ENCODE measurements around the gene PAPPA. TPM values are rescaled to one million over a fixed set of nuclear protein-coding genes. Genes with fewer than 3 reads are reported as not detected.

The PAPPA gene
- total RNA-seq, 2 experiments from 2014 or later = not detected

DNA sequence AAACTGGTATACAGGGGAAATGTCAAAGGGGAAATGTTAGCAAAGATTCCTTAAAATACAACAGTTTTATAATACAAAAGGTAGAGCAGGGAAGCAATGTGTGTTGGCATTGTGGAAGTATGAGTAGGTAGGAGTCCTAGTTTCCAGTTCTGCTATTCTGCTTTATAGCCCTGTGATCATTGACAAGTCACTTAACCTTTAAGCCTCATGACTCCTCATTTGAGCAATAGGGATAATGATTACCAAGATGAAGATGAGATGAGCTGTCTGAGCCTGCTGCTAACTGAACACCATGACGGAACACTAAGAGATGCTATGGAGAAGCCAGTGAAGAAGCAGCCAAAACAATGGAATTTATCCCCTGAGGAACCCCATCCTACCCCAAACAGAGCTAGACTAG is 251.7 kb downstream of the PAPPA start:
- Mint-ChIP-seq H3K36me3 (ENCODE audit: low read depth) (no peaks in the 10 kb centered on the region), H3K9me3 (no peaks in the 10 kb centered on the region), H3K4me1 (no peaks in the 10 kb centered on the region), H3K27me3 (no peaks in the 10 kb centered on the region), H3K27ac (no peak overlapping the region), H3K4me3 (no peak overlapping the region)
- no peak for DNase-seq
- POLR2A ChIA-PET = no interaction called here
- CTCF ChIA-PET = no interaction called here

DNA sequence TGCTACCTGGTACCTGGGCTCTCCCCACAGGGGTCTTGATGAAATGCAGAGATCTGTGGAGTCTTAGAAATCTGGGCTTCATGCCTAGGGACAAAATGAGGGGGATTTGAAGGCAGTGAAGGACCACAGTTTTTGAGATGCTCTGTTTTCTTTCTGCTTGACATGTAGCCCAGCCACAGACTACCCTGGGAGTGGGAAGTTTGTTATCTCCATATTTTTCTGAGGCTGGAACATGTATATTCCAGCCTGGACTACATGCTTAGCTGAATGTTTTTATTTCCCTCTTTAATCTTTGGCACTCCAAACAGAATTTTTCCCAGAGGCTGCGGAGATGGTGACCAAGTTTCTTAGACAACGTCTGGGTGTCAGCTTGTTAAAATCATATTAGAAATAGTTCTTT is 252.9 kb downstream of the PAPPA start:
- H3K27me3 Mint-ChIP-seq = no peaks in the 10 kb centered on the region
- H3K27ac Mint-ChIP-seq = no peak overlapping the region
- ChIA-PET POLR2A (no interaction called here), CTCF (no interaction called here)
- H3K4me3 Mint-ChIP-seq = no peak overlapping the region
- H3K9me3 Mint-ChIP-seq = no peaks in the 10 kb centered on the region
- H3K36me3 Mint-ChIP-seq (ENCODE audit: low read depth) = no peaks in the 10 kb centered on the region
- DNase-seq = no peak
- no peaks in the 10 kb centered on the region for H3K4me1 Mint-ChIP-seq

DNA sequence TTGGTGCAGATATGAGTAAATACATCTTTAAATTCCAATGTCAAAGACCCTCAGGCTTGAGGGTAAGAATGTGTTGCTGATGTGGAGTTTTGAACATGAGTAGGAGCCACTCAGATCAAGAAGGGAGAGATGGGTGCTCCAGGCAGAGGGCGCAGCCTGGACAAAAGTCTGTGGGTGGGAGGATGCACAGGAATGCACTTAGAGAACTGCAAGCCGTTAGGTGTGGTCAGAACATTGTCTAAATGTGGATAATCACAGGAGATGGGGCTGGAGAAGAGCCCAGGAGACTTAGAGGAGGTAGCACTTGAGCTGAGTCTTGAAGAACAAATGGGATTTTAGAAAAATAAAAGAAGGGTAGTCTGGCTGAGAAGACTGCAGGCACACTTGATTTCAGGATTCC is 255.5 kb downstream of the PAPPA start:
- DNase-seq = no peak
- no peak overlapping the region for H3K4me3 Mint-ChIP-seq
- H3K36me3 Mint-ChIP-seq (ENCODE audit: low read depth) = no peaks in the 10 kb centered on the region
- no peaks in the 10 kb centered on the region for H3K4me1 Mint-ChIP-seq
- no peaks in the 10 kb centered on the region for H3K9me3 Mint-ChIP-seq
- ChIA-PET CTCF (no interaction called here), POLR2A (no interaction called here)
- no peak overlapping the region for H3K27ac Mint-ChIP-seq
- H3K27me3 Mint-ChIP-seq = no peaks in the 10 kb centered on the region

DNA sequence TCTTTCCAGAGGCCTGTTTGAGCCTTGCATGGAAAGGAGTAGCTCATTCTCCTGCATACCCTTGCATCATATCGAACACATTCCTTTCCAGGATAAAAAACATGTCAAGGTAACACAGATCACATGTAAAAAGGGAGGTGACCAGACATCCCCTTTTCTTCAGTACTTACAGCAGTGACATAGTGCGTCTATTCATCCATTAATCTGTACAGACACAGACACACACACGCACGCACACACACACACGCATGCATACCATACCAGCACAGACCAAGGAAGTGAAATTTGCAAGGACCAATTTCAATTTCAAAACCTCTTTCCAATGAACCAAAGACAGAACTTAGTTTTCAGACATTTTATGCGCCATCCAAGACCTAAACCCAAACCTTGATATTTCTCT is 256.0 kb downstream of the PAPPA start:
- Mint-ChIP-seq H3K4me3 (no peak overlapping the region), H3K4me1 (no peaks in the 10 kb centered on the region), H3K27ac (no peak overlapping the region), H3K9me3 (no peaks in the 10 kb centered on the region), H3K27me3 (no peaks in the 10 kb centered on the region), H3K36me3 (ENCODE audit: low read depth) (no peaks in the 10 kb centered on the region)
- ChIA-PET CTCF (no interaction called here), POLR2A (no interaction called here)
- DNase-seq = no peak

DNA sequence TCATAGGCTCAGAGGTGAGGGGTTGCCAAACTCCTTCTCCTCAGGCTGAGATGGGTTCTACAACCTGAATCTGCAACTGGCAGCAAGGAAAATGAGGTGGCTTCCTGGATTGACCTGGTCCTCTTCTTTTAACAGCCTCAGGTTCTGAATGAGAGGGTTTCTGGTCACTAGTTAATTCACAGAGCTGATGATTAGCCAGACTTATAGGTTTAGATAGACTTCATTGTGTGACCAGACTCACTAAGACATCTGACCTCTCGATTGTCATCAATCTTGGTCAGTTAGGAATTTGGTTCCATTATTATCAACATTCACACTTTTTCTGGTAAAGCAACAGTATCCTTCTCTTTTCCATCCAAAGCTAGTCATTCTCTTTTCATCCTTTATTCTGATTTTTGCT is 257.9 kb downstream of the PAPPA start:
- H3K9me3 Mint-ChIP-seq = no peaks in the 10 kb centered on the region
- no peaks in the 10 kb centered on the region for H3K4me1 Mint-ChIP-seq
- ChIA-PET POLR2A (no interaction called here), CTCF (no interaction called here)
- no peaks in the 10 kb centered on the region for H3K36me3 Mint-ChIP-seq (ENCODE audit: low read depth)
- H3K27me3 Mint-ChIP-seq = no peaks in the 10 kb centered on the region
- no peak overlapping the region for H3K27ac Mint-ChIP-seq
- no peak overlapping the region for H3K4me3 Mint-ChIP-seq
- no peak for DNase-seq

DNA sequence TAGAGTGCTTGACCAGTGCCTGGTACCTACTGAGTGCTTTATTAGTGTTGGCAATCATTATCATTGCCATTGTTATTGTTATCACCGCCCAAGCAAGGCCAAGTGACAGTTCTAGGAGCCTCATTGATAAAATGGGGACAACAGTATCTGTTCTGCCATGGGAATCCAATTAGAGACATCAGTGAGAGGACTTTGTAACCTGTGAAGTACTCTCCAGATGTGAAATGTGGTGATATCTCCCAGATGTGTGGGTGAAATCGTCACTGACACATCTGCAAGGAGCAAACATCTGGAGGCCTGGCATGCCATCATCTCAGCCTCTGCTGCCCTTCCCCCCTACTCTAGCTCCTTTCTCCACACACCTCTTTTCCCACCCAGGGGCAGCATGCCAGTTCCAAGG is 260.8 kb downstream of the PAPPA start:
- no peaks in the 10 kb centered on the region for H3K36me3 Mint-ChIP-seq (ENCODE audit: low read depth)
- H3K9me3 Mint-ChIP-seq = no peaks in the 10 kb centered on the region
- H3K4me1 Mint-ChIP-seq = no peaks in the 10 kb centered on the region
- H3K27ac Mint-ChIP-seq = no peak overlapping the region
- no peak overlapping the region for H3K4me3 Mint-ChIP-seq
- CTCF ChIA-PET = no interaction called here
- H3K27me3 Mint-ChIP-seq = no peaks in the 10 kb centered on the region
- POLR2A ChIA-PET = no interaction called here
- DNase-seq = no peak

DNA sequence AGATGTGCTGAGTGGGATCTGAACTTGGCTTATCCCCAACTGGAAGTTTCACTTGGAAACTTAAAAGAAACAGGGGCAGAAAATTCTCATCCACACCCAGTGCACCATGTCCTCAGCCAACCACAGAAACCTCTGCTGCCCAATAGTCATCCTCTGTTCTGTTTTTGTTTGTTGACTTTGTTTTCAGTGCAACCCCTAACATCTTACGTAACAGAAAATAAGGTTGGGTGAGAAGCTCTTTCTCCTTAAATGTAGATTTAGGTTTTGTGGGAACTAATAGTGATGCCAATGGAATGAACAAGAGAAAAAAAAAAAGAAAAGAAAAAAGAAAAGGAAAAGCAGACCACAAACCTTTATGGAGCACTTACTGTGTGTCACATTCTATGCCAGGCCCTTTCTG is 262.8 kb downstream of the PAPPA start:
- CTCF ChIA-PET = no interaction called here
- H3K27ac Mint-ChIP-seq = no peak overlapping the region

DNA sequence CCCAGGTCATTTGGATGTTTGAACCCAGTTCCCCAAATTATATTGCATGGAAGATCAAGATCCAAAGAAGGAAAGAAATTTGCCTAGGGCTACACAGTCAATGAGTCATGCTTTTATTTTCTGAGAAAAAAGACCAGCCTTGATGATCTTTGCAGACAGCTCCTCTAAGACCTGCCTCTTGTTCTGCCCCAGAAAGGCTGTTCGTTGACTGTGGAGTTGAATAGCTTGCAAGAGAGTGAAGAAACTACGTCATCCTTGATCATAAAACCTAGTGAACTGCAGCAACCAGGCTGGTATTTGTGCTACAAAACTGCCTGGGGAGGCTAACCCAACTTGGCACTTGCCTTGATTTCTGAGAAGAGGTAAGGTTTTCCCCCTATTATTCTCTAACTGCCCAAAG is 263.9 kb downstream of the PAPPA start:
- H3K4me3 Mint-ChIP-seq = no peak overlapping the region
- no peaks in the 10 kb centered on the region for H3K9me3 Mint-ChIP-seq
- H3K4me1 Mint-ChIP-seq = no peaks in the 10 kb centered on the region
- no peak overlapping the region for H3K27ac Mint-ChIP-seq
- no peaks in the 10 kb centered on the region for H3K36me3 Mint-ChIP-seq (ENCODE audit: low read depth)
- H3K27me3 Mint-ChIP-seq = no peaks in the 10 kb centered on the region
- CTCF ChIA-PET = no interaction called here
- no peak for DNase-seq
- POLR2A ChIA-PET = no interaction called here

More for the DNA sequence above, 262.8 kb downstream of the PAPPA start:
- DNase-seq = no peak
- no peaks in the 10 kb centered on the region for H3K9me3 Mint-ChIP-seq
- H3K36me3 Mint-ChIP-seq (ENCODE audit: low read depth) = no peaks in the 10 kb centered on the region
- H3K4me3 Mint-ChIP-seq = no peak overlapping the region
- POLR2A ChIA-PET = no interaction called here
- no peaks in the 10 kb centered on the region for H3K27me3 Mint-ChIP-seq
- H3K4me1 Mint-ChIP-seq = no peaks in the 10 kb centered on the region

DNA sequence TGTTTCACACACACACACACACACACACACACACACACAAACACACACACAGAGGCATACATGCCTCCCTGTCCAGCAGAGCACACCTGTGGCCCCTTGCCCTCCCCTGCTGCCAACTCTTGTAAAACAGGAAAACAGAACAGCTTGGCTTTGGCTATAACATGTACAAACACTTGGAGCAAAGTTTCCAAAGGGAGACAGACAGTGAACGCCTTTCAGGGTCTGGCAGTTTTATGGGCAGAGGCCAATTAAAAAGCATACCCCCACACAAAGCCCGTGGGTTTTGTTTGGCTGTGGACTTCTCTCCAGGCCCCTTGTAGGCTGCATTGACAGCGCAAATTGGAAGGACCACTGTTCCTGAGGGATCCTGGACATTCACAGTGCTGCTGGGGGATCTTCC is 265.6 kb downstream of the PAPPA start:
- no peaks in the 10 kb centered on the region for H3K9me3 Mint-ChIP-seq
- H3K36me3 Mint-ChIP-seq (ENCODE audit: low read depth) = no peaks in the 10 kb centered on the region
- ChIA-PET CTCF (no interaction called here), POLR2A (no interaction called here)
- H3K27ac Mint-ChIP-seq = no peak overlapping the region
- no peaks in the 10 kb centered on the region for H3K4me1 Mint-ChIP-seq
- no peaks in the 10 kb centered on the region for H3K27me3 Mint-ChIP-seq
- H3K4me3 Mint-ChIP-seq = no peak overlapping the region
- DNase-seq = no peak

DNA sequence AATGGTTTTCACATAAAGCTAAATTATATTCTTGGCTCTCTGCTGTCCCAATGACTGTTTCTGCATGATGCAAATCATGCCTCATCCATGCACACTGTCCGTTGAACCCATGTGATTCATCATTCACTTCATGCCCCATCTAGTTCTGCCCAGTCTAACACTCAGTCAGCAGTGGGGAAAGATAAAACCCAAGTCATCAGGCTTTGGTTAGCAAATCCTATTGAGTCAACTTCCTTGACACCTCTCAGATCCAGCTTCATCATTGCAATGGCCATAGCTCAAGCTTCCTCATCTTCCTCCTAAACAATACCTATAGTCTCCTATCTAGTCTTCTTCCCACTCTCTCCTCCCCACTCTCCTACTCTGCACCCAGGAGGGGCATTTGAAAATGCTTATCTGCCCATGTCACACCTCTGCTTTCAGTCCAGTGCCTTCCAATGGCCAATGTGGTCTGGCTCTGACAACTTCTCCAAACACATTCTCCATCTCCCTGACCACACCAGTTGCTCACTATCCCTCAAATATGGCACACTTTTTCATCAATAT is 267.5 kb downstream of the PAPPA start:
- CTCF ChIA-PET = interaction anchor here (0.6 kb wide), 1 partner anchor 51 kb away, joined by 3 read pairs; no protein-coding TSS in a partner anchor
- no peak overlapping the region for H3K27ac Mint-ChIP-seq
- DNase-seq = no peak
- H3K9me3 Mint-ChIP-seq = no peaks in the 10 kb centered on the region
- no peaks in the 10 kb centered on the region for H3K27me3 Mint-ChIP-seq
- H3K4me3 Mint-ChIP-seq = no peak overlapping the region
- no peaks in the 10 kb centered on the region for H3K4me1 Mint-ChIP-seq
- POLR2A ChIA-PET = no interaction called here
- H3K36me3 Mint-ChIP-seq (ENCODE audit: low read depth) = no peaks in the 10 kb centered on the region

DNA sequence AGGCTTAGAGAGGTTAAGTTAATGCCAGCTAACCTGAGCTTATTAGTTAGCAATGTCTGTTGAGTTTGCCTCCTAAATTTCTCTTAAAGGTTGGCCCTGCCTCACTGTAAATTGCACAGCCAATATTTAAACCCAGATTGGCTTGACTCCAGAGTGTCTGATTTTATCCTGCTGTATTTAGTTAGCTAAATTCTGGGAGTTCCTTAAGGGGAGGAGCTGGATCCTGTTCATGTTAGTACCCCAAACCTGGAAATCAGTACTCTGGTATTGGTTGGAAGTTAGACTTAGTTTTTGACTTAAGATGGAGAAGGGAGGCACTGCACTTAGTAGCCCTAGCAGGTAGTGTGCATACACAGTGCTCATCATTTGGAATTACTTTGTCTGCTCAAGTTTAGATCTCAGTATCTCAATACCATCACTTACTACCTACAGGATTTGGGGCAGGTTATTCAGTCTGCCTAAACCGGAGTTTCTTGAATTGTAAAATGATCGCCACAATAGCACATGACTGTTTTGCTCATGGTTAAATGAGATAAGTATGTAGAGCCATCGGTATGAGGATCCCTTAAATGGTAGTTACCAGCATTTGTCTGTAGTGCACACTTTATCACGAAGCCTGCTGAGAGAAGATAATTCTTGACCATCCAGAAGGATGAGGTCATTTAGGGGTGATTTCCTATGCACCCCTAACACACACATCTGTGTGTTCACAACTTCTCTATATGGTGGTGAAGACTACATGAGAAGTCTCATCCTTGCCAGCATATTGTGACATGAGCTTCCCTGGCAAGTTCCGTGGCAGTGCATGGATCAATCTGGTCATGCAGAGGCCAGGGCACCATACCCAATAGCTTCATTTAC is 268.8 kb downstream of the PAPPA start:
- no peak for DNase-seq
- no peaks in the 10 kb centered on the region for H3K27me3 Mint-ChIP-seq
- ChIA-PET POLR2A (no interaction called here), CTCF (no interaction called here)
- H3K36me3 Mint-ChIP-seq (ENCODE audit: low read depth) = no peaks in the 10 kb centered on the region
- no peaks in the 10 kb centered on the region for H3K9me3 Mint-ChIP-seq
- no peak overlapping the region for H3K27ac Mint-ChIP-seq
- H3K4me1 Mint-ChIP-seq = no peaks in the 10 kb centered on the region
- no peak overlapping the region for H3K4me3 Mint-ChIP-seq

DNA sequence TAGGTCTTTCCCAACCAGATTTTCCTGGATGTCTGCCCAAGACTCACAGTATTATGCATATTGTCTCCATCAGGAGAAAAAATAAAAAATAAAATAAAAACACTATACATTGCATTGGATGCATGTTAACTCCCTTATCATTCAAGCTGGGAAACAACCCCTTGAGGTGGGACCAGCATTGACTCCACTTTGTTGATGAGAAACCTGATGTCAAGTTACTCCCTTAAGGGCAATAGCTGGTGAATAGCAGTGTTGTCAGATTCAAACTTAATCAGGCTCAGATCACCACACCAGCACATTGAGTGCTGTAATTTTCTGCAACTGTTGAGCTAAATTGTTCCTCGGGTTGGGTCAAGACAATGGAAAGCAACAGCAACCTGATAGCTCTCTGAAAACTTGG is 269.6 kb downstream of the PAPPA start:
- no peaks in the 10 kb centered on the region for H3K36me3 Mint-ChIP-seq (ENCODE audit: low read depth)
- no peak overlapping the region for H3K27ac Mint-ChIP-seq
- H3K9me3 Mint-ChIP-seq = no peaks in the 10 kb centered on the region
- H3K4me3 Mint-ChIP-seq = no peak overlapping the region
- H3K27me3 Mint-ChIP-seq = no peaks in the 10 kb centered on the region
- no peak for DNase-seq
- no peaks in the 10 kb centered on the region for H3K4me1 Mint-ChIP-seq
- ChIA-PET CTCF (no interaction called here), POLR2A (no interaction called here)

DNA sequence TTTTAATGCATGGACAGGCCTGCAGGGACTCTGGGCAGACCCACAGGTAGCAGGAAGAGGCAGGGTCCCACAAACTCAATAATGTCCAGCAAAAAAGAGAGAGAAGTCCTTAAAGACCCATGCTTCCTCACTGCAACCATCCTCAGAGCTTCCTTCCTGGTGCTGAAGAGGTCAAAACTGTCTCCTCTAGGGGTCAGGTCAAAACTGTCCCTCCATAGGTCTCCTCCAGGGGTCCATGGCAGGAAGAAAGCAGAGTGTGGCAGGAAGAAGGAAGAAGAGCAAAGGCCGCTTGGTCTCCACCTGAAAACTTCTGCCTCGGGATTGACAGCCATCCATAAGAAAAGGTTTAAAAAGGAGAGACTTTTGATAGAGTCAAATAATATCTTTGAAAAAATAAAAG is 271.7 kb downstream of the PAPPA start:
- Mint-ChIP-seq H3K4me1 (no peaks in the 10 kb centered on the region), H3K36me3 (ENCODE audit: low read depth) (no peaks in the 10 kb centered on the region), H3K9me3 (no peaks in the 10 kb centered on the region), H3K27me3 (no peaks in the 10 kb centered on the region), H3K4me3 (no peak overlapping the region), H3K27ac (no peak overlapping the region)
- ChIA-PET CTCF (no interaction called here), POLR2A (no interaction called here)
- DNase-seq = no peak

DNA sequence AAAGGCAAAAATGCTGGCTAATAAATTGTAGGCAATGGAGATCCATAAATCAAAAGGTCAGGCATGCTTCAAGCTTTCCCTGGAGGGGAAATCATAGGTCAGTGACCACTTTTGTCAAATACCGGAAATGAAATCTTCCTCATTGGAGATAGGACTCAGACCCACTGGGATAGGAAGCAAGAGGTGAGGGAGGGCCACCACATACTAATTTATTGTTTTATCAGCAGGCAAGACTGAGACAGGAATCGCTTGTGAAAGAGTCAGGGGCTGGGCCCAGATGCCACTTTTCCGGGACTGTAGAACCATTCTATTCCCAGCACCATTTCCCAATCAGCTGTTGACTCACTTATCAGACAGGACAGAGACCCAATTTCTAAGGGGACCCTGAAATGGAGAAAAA is 277.3 kb downstream of the PAPPA start:
- Mint-ChIP-seq H3K27me3 (no peaks in the 10 kb centered on the region), H3K4me1 (no peaks in the 10 kb centered on the region), H3K27ac (no peak overlapping the region), H3K4me3 (no peak overlapping the region), H3K36me3 (ENCODE audit: low read depth) (no peaks in the 10 kb centered on the region), H3K9me3 (no peaks in the 10 kb centered on the region)
- POLR2A ChIA-PET = no interaction called here
- CTCF ChIA-PET = no interaction called here
- DNase-seq = no peak

All from activated CD4-positive, alpha-beta memory T cell treated with anti-CD3 and anti-CD28 coated beads, Interleukin-2, amount 10 ng/mL, durations not matched to agents 7 days and 5 days (primary cell).